ENCODE results near the gene TAGAP.

Gene TAGAP

DNA sequence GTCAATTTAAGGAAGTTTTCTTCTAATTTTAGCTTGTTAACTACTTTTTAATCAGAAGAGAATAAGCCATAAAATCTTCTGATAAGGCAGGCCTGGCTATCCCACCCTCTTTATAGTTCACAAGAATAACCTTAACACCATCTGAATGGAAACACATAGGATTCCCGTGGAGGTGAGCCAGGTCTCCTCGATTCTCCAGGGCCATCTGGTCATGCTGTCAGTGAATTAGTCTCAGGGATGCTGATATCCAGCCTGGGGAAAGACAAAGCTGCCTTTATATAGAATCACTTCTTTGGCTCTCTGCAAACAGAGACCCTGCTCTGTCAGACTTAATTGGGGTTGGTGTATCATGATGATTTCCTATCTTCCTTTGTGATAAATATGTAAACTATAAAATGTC, 30.1 kb upstream of the TAGAP start:
- no peak overlapping the region for H3K4me3 ChIP-seq (ENCODE audit: low read length)
- H3K4me2 ChIP-seq (ENCODE audit: low read length), result no peak overlapping the region
- TF ChIP-seq, protein P1, sequence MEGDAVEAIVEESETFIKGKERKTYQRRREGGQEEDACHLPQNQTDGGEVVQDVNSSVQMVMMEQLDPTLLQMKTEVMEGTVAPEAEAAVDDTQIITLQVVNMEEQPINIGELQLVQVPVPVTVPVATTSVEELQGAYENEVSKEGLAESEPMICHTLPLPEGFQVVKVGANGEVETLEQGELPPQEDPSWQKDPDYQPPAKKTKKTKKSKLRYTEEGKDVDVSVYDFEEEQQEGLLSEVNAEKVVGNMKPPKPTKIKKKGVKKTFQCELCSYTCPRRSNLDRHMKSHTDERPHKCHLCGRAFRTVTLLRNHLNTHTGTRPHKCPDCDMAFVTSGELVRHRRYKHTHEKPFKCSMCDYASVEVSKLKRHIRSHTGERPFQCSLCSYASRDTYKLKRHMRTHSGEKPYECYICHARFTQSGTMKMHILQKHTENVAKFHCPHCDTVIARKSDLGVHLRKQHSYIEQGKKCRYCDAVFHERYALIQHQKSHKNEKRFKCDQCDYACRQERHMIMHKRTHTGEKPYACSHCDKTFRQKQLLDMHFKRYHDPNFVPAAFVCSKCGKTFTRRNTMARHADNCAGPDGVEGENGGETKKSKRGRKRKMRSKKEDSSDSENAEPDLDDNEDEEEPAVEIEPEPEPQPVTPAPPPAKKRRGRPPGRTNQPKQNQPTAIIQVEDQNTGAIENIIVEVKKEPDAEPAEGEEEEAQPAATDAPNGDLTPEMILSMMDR (IDR thresholded peaks at IDR 0.05; ENCODE audit: low read depth, low read length, poor library complexity, severe bottlenecking), result no peak
- no peak for TF ChIP-seq EZH2phosphoT487 (IDR thresholded peaks at IDR 0.05; ENCODE audit: borderline replicate concordance, low read length)
- no peak overlapping the region for H3K27ac ChIP-seq (ENCODE audit: low read depth, low read length)
- H3K27me3 ChIP-seq (ENCODE audit: control insufficient read depth, low read length), result no peaks in the 10 kb centered on the region
- peaks cover 5% of the 10 kb centered on the region; the same call in 1 of the 2 replicates for H3F3A ChIP-seq (ENCODE audit: control insufficient read depth, insufficient read depth)
- H3K79me2 ChIP-seq (ENCODE audit: control insufficient read depth, low read length), result no peaks in the 10 kb centered on the region
- peaks cover 3% of the 10 kb centered on the region; the same call in 1 of the 2 replicates for H3K9me3 ChIP-seq (ENCODE audit: control insufficient read depth, insufficient read depth, low read length)
- no peaks in the 10 kb centered on the region for H4K20me1 ChIP-seq (ENCODE audit: control insufficient read depth, insufficient read depth, low read depth, low read length)
- no peaks in the 10 kb centered on the region for H3K9me2 ChIP-seq (replicated peaks; ENCODE audit: control insufficient read depth, low read length)
- H3K4me1 ChIP-seq (ENCODE audit: control insufficient read depth, low read length), result peaks cover 52% of the 10 kb centered on the region
- no peaks in the 10 kb centered on the region for H3K36me3 ChIP-seq (ENCODE audit: control insufficient read depth, low read length)

DNA sequence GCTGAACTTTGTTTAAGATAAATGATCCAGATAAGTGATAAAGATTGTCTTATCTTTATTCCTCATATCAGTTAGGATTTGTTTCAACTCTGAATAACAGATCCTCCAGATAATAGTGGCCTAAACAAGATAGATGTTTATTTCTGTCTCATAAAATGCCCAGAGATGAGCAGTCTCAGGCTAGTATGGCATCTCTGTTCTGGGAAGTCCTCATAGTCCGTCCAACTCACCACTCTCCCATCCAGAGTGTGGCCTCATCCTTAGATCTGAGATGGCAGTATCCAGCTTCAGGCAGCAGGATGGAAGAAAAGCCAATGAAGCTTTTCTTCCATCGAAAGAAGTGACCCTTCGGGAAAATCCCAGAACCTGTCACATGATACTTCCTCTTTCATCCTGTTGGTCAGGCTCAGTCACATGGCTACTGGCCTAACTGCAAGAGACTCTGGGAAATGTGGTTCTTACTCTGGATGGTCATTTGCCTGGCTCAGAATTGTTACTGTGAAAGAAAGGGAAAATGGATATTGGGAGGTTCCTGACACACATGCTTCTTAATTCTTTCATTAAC, 29.4 kb upstream of the TAGAP start:
- no peaks in the 10 kb centered on the region for H3K79me2 ChIP-seq (ENCODE audit: control insufficient read depth, low read length)
- no peaks in the 10 kb centered on the region for H3K27me3 ChIP-seq (ENCODE audit: control insufficient read depth, low read length)
- peak overlapping the region; percentile 49 for H3K4me2 ChIP-seq (ENCODE audit: low read length)
- H3K4me1 ChIP-seq (ENCODE audit: control insufficient read depth, low read length), result peaks cover 52% of the 10 kb centered on the region
- no peaks in the 10 kb centered on the region for H3K9me2 ChIP-seq (replicated peaks; ENCODE audit: control insufficient read depth, low read length)
- H3K4me3 ChIP-seq (ENCODE audit: low read length), result peak overlapping the region; percentile 47
- no peak for TF ChIP-seq EZH2phosphoT487 (IDR thresholded peaks at IDR 0.05; ENCODE audit: borderline replicate concordance, low read length)
- TF ChIP-seq, protein P1 (IDR thresholded peaks at IDR 0.05; ENCODE audit: low read depth, low read length, poor library complexity, severe bottlenecking), result no peak
- no peaks in the 10 kb centered on the region for H4K20me1 ChIP-seq (ENCODE audit: control insufficient read depth, insufficient read depth, low read depth, low read length)
- H3K9me3 ChIP-seq (ENCODE audit: control insufficient read depth, insufficient read depth, low read length), result peaks cover 3% of the 10 kb centered on the region; the same call in 1 of the 2 replicates
- H3K36me3 ChIP-seq (ENCODE audit: control insufficient read depth, low read length), result no peaks in the 10 kb centered on the region
- H3F3A ChIP-seq (ENCODE audit: control insufficient read depth, insufficient read depth), result 0 out of 2 replicates have a peak, but pooled peaks cover 3% of the 10 kb centered on the region
- no peak overlapping the region for H3K27ac ChIP-seq (ENCODE audit: low read depth, low read length)

DNA sequence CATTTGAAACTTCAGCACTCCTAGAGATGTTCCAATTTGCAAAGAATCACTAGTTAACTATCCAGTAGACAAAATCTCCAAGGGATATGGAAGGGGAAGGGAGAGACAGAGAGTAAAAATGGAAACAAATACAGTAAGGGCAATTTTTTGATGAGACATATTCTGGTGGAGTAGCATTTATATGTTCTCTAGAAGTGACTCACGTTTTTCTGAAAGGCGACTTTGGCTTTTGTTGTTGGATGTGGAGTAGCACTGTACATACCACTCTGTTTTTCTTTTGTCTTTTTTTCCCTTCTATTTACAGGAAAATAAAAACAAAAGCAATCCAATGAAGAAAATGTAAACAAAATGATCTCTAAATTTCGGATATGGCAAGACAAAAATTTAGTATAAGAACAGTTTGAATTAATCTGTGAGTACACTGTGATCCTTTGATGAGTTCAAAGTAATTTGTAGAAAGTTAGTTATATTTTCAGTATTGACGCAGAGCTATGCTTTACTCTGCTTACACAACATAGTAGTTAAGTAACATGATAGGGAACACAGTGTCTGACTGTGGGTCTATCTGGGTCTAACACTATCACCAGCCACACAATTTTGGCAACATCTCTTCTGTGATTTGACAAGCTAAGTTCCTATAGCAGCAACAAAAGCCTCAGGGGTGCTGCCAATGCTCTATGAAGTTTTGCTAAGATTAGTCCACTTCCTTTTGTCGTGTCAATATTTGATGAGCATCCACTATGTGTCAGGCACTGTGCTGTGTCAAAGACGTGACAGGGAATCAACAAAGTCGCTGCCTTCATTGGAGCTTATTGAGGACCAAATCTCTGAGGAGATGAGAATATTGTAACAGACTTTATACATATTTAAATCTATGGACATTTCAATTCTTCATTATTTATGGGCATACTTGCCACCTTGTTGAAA, 27.3 kb upstream of the TAGAP start:
- H3K79me2 ChIP-seq (ENCODE audit: control insufficient read depth, low read length), result no peaks in the 10 kb centered on the region
- H3K27ac ChIP-seq (ENCODE audit: low read depth, low read length), result no peak overlapping the region
- TF ChIP-seq, protein P1 (IDR thresholded peaks at IDR 0.05; ENCODE audit: low read depth, low read length, poor library complexity, severe bottlenecking), result no peak
- TF ChIP-seq EZH2phosphoT487 (IDR thresholded peaks at IDR 0.05; ENCODE audit: borderline replicate concordance, low read length), result no peak
- H3K36me3 ChIP-seq (ENCODE audit: control insufficient read depth, low read length), result no peaks in the 10 kb centered on the region
- peaks cover 66% of the 10 kb centered on the region for H3K4me1 ChIP-seq (ENCODE audit: control insufficient read depth, low read length)
- no peak overlapping the region for H3K4me2 ChIP-seq (ENCODE audit: low read length)
- no peaks in the 10 kb centered on the region for H3K27me3 ChIP-seq (ENCODE audit: control insufficient read depth, low read length)
- peaks cover 3% of the 10 kb centered on the region; the same call in 1 of the 2 replicates for H3K9me3 ChIP-seq (ENCODE audit: control insufficient read depth, insufficient read depth, low read length)
- H4K20me1 ChIP-seq (ENCODE audit: control insufficient read depth, insufficient read depth, low read depth, low read length), result no peaks in the 10 kb centered on the region
- H3K4me3 ChIP-seq (ENCODE audit: low read length), result no peak overlapping the region
- 0 out of 2 replicates have a peak, but pooled peaks cover 3% of the 10 kb centered on the region for H3F3A ChIP-seq (ENCODE audit: control insufficient read depth, insufficient read depth)
- no peaks in the 10 kb centered on the region for H3K9me2 ChIP-seq (replicated peaks; ENCODE audit: control insufficient read depth, low read length)

Data from DOHH2 (cell line).